GM12878 (cell line): ENCODE measurements around the gene SEMA3B. TPM values are rescaled to one million over a fixed set of nuclear protein-coding genes. Genes with fewer than 3 reads are reported as not detected.

ENCODE experiments used
- ATAC-seq: fragments of 200-7000 bp; cut with Tn5 transposase; 3 replicates; pipeline ENCODE4 v1.9.1; 2020; ENCODE audit warnings: mild to moderate bottlenecking, moderate library complexity
- BruUV-seq: library from RNA; stranded (reverse); fragments of 400-500 nt; replicated peaks from 2 replicates; lab custom pipeline; 2021; lab: Mats Ljungman, UMichigan
- CTCF ChIA-PET: fragments of 300-600 bp; sonication (Branson Sonifier 250); formaldehyde crosslinking; extraction: SDS; loops from one replicate; lab custom pipeline; 2021; ENCODE audit warnings: inconsistent platforms; lab: Yijun Ruan, JAX
- POLR2A ChIA-PET: fragments of 350-600 bp; formaldehyde crosslinking; extraction: SDS; loops from one replicate; lab custom pipeline; 2021; ENCODE audit warnings: inconsistent platforms; lab: Charles Lee
- RAD21 ChIA-PET: fragments of 300-600 bp; sonication (Branson Sonifier 250); formaldehyde crosslinking; loops from one replicate; lab custom pipeline; 2023; ENCODE audit warnings: antibody characterized with exemption; ENCODE audit not compliant: unreplicated experiment; lab: Charles Lee
- SMC1A ChIA-PET: fragments of 300-600 bp; sonication (Branson Sonifier 250); formaldehyde crosslinking; loops from one replicate; lab custom pipeline; 2023; ENCODE audit not compliant: unreplicated experiment, uncharacterized antibody; lab: Charles Lee
- DNase-seq: peaks from one replicate; pipeline ENCODE4 v3.0.0-alpha.2; 2011; ENCODE audit warnings: low read depth, low spot score
- FAIRE-seq: peaks from 3 replicates; lab custom pipeline; 2011; peaks lifted over from hg19 to GRCh38; lab: Jason Lieb, UNC
- H2AFZ ChIP-seq: 2 replicates; pipeline ENCODE4 v1.6.0; 2011; ENCODE audit warnings: low read depth, low read length, control low read depth; ENCODE audit not compliant: control insufficient read depth
- H3K27ac ChIP-seq: 2 replicates; pipeline ENCODE4 v1.5.1; 2011; ENCODE audit warnings: control low read depth; ENCODE audit not compliant: control insufficient read depth, insufficient read depth
- H3K27me3 ChIP-seq, 2 experiments: replicated peaks in 1 of 2; 2 replicates each; pipeline versions ENCODE4 v1.6.0 to v1.6.1; 2011; ENCODE audit warnings: low read length in 1 of 2; ENCODE audit not compliant: control insufficient read depth in 2 of 2, insufficient read depth in 2 of 2
- H3K36me3 ChIP-seq, 2 experiments: 2 replicates each; pipeline ENCODE4 v1.5.1; 2011; ENCODE audit warnings: low read length in 1 of 2; ENCODE audit not compliant: control insufficient read depth in 2 of 2, insufficient read depth in 2 of 2
- H3K4me1 ChIP-seq: 2 replicates; pipeline ENCODE4 v1.6.1; 2011; ENCODE audit warnings: mild to moderate bottlenecking, low read length, moderate library complexity, mixed read lengths; ENCODE audit not compliant: control insufficient read depth, insufficient read depth
- H3K4me2 ChIP-seq: 2 replicates; pipeline ENCODE4 v1.6.0; 2011; ENCODE audit warnings: control low read depth; ENCODE audit not compliant: control insufficient read depth, insufficient read depth
- H3K4me3 ChIP-seq: fragments of 200-600 bp; sonication (generic); 2 replicates; pipeline ENCODE4 v1.5.1; 2016
- H3K79me2 ChIP-seq: 2 replicates; pipeline ENCODE4 v1.6.0; 2011; ENCODE audit warnings: low read length; ENCODE audit not compliant: control insufficient read depth, insufficient read depth
- H3K9ac ChIP-seq: 2 replicates; pipeline ENCODE4 v1.8.0; 2011; ENCODE audit warnings: low read length, control low read depth, mixed read lengths; ENCODE audit not compliant: control insufficient read depth, insufficient read depth
- H3K9me3 ChIP-seq: replicated peaks from 3 replicates; pipeline ENCODE4 v1.5.1; 2011; ENCODE audit warnings: mild to moderate bottlenecking, low read length; ENCODE audit not compliant: control insufficient read depth, insufficient read depth
- H4K20me1 ChIP-seq: 2 replicates; pipeline ENCODE4 v1.6.0; 2011; ENCODE audit not compliant: control insufficient read depth, insufficient read depth
- ASH2L ChIP-seq: fragments of 300-600, 200-600 bp; sonication (generic); IDR thresholded peaks from 2 replicates; pipeline ENCODE4 v1.6.1; 2017; ENCODE audit warnings: low read depth, mild to moderate bottlenecking, borderline replicate concordance
- BACH1 ChIP-seq: fragments of 450-650 bp; IDR thresholded peaks from 2 replicates; pipeline ENCODE4 v1.6.1; 2017; ENCODE audit warnings: mild to moderate bottlenecking, borderline replicate concordance
- CBX5 ChIP-seq: sonication (generic); IDR thresholded peaks from 2 replicates; pipeline ENCODE4 v1.6.1; 2016; ENCODE audit warnings: low read depth, moderate library complexity, mild to moderate bottlenecking, inconsistent platforms
- EP300 ChIP-seq, 2 experiments: fragments of 150-350 bp in 1 of 2; IDR thresholded peaks; 2 replicates each; pipeline ENCODE4 v1.6.1; 2011 to 2012; ENCODE audit warnings: low read depth in 2 of 2, low read length in 2 of 2, borderline replicate concordance in 1 of 2, improper control_type of control experiment in 1 of 2, inconsistent platforms in 1 of 2; ENCODE audit not compliant: control insufficient read depth in 1 of 2
- MLLT1 ChIP-seq: fragments of 450-650 bp; IDR thresholded peaks from 2 replicates; pipeline ENCODE4 v1.6.1; 2016; ENCODE audit warnings: mild to moderate bottlenecking
- MYB ChIP-seq: fragments of 150-350 bp; IDR thresholded peaks from 2 replicates; pipeline ENCODE4 v1.6.1; 2014; ENCODE audit warnings: mild to moderate bottlenecking, low read depth, low read length, borderline replicate concordance
- PRDM15 ChIP-seq: fragments of 450-650 bp; formaldehyde crosslinking; IDR thresholded peaks from 2 replicates; pipeline ENCODE4 v1.4.0; 2020; ENCODE audit warnings: mild to moderate bottlenecking, moderate library complexity
- ZBTB11 ChIP-seq: fragments of 450-650 bp; formaldehyde crosslinking; IDR thresholded peaks from 2 replicates; pipeline ENCODE4 v1.5.0; 2022; ENCODE audit warnings: mild to moderate bottlenecking, missing genetic modification characterization
- ZBTB33 ChIP-seq: fragments of 450-650 bp; IDR thresholded peaks from 2 replicates; pipeline ENCODE4 v1.6.1; 2017; ENCODE audit warnings: mild to moderate bottlenecking
- WGBS: methylation state at CpG from one replicate; pipeline ENCODE4 v1.1.6; 2016; ENCODE audit warnings: low lambda C conversion rate; ENCODE audit not compliant: insufficient replicate concordance, insufficient coverage; ENCODE audit errors: missing lambda C conversion rate; 5-methylcytosine and 5-hydroxymethylcytosine counted together
- in situ Hi-C: fragments of 300-500 bp; cut with MboI; formaldehyde crosslinking; loops from 9 replicates; pipeline ENCODE4 v1.14.3; 2018; ENCODE audit warnings: mixed read lengths
- intact Hi-C: fragments of 100-400 bp; cut with micrococcal nuclease; formaldehyde crosslinking; loops from one replicate; pipeline ENCODE4 v1.14.2; 2022; ENCODE audit not compliant: unreplicated experiment
- polyA plus RNA-seq, 11 experiments: library from polyadenylated mRNA; depleted of rRNA in 4 of 11; unstranded in 6 of 11; stranded (reverse) in 5 of 11; fragments of >200 nt; fragmentation: Nextera tagmentation in 4 of 11; fragmentation: Illumina TruSeq in 1 of 11; extraction: Ambion mirVana in 4 of 11; extraction: Trizol in 1 of 11; gene quantifications; 1 replicate in 1 of 11; 2 replicates in 10 of 11; pipeline versions ENCODE4 v1.2.1 to v1.2.3, GENCODE V29; 2011 to 2016; ENCODE audit warnings: inconsistent platforms in 2 of 11, missing spikeins in 2 of 11, low read depth in 1 of 11
- total RNA-seq, 4 experiments: library from RNA; depleted of rRNA in 3 of 4; stranded (reverse); fragments of >200 nt in 3 of 4; fragmentation: Illumina TruSeq in 1 of 4; extraction: Trizol in 1 of 4; gene quantifications; 2 replicates each; pipeline versions ENCODE4 v1.2.1 to v1.2.3, GENCODE V29; 2013 to 2021

Gene SEMA3B
- total and polyA plus RNA-seq, 10 of the 15 experiments (the other 5 are each of a cell fraction or from before 2014, with no cell fraction given) = 0.06 to 0.59 (median 0.14) TPM; not detected in 2

- TF ChIP-seq MLLT1 (no peak), BACH1 (no peak), MYB (no peak), EP300 (IDR thresholded peaks at IDR 0.05; ENCODE audit: borderline replicate concordance in 1 of 2, control insufficient read depth in 1 of 2, low read depth in 2 of 2, low read length in 2 of 2) (no peak)
- TF ChIP-seq, all 136 proteins: peak for 0
Observed at GRCh38 chr3:50318615-50319014, 49.7 kb downstream of the SEMA3B start (continued).

GRCh38 chr3:50319181-50319893 lies 50.4 kb downstream of the SEMA3B start:
- Histone ChIP-seq H3K36me3 (peaks cover 0 to 2% of the 10 kb centered on the region in 2 experiments; a peak in 2 of 4 replicates), H2AFZ (no peak overlapping the region), H3K4me2 (no peak overlapping the region), H3K27ac (no peak overlapping the region), H3K9me3 (no peaks in the 10 kb centered on the region), H3K4me3 (no peak overlapping the region), H3K9ac (no peak overlapping the region), H3K79me2 (peaks cover 5% of the 10 kb centered on the region), H3K27me3 (no peaks in the 10 kb centered on the region), H3K4me1 (peaks cover 23% of the 10 kb centered on the region), H4K20me1 (no peaks in the 10 kb centered on the region)
- RAD21 ChIA-PET = no interaction called here
- POLR2A ChIA-PET = interaction anchor here (0.6 to 1.9 kb wide), 4 partner anchors 12 to 27 kb away, joined by 3 to 7 read pairs (median 4); partner anchors contain the start of gene IFRD2
- no peak for DNase-seq
- no TSS peak for BruUV-seq
- CTCF ChIA-PET = interaction anchor here (0.7 to 1.8 kb wide), 6 partner anchors 9 to 98 kb away, joined by 3 to 8 read pairs (median 4); partner anchors contain the start of genes HYAL3, NAA80 and TUSC2
- 87% methylated on average over 16 of the region's 16 CpGs for WGBS
- FAIRE-seq = no peak
- no peak for ATAC-seq
- SMC1A ChIA-PET = interaction anchor here (1.5 to 1.8 kb wide), 2 partner anchors 17 to 20 kb away, joined by 4 read pairs; partner anchors contain the start of genes HYAL3 and NAA80
- intact Hi-C loops (no loop called here), in situ Hi-C loops (no loop called here)
- TF ChIP-seq ASH2L = no peak
- no peak for TF ChIP-seq ZBTB33
- TF ChIP-seq PRDM15 (CRISPR knock-in tag) = no peak
- TF ChIP-seq CBX5 = no peak
- TF ChIP-seq ZBTB11 (CRISPR knock-in tag) = no peak
